ENCODE data around the gene KCMF1. TPM values are rescaled to one million over a fixed set of nuclear protein-coding genes. Genes with fewer than 3 reads are reported as not detected.
"Not testable (repeated sequence)": the region's sequence is repeated elsewhere in the genome, so short reads cannot be mapped to it uniquely, and the experiment has no call there.

The KCMF1 gene
- total and polyA plus RNA-seq, 10 of the 15 experiments (the other 5 are each of a cell fraction or from before 2014, with no cell fraction given): 8.4 to 124 (median 43.0) TPM

GRCh38 chr2:84945838-84946203 lies 25.1 kb upstream of the KCMF1 start:
- peak overlapping the region; percentile 92 for H3K9ac ChIP-seq (ENCODE audit: control insufficient read depth, insufficient read depth, low read length)

More at GRCh38 chr2:84945838-84946203, 25.1 kb upstream of the KCMF1 start:
- H3K4me1 ChIP-seq (ENCODE audit: control insufficient read depth, insufficient read depth, low read length): peaks cover 37% of the 10 kb centered on the region
- ATAC-seq; DNase-seq (ENCODE audit: low read depth, low spot score); H4K20me1 ChIP-seq (ENCODE audit: control insufficient read depth, insufficient read depth); H3K9me3 ChIP-seq (replicated peaks; ENCODE audit: control insufficient read depth, insufficient read depth, low read length); H2AFZ ChIP-seq (ENCODE audit: control insufficient read depth, low read depth, low read length); FAIRE-seq; H3K27me3 ChIP-seq (replicated peaks in 1 of 2; ENCODE audit: control insufficient read depth in 2 of 2, insufficient read depth in 2 of 2, low read length in 1 of 2); BruUV-seq (replicated peaks); H3K36me3 ChIP-seq (ENCODE audit: control insufficient read depth in 2 of 2, insufficient read depth in 2 of 2, low read length in 1 of 2): not testable (repeated sequence)
- intact Hi-C loops (cut with micrococcal nuclease; ENCODE audit: unreplicated experiment): loop anchor here (1.0 kb wide), 2 partner anchors 19 to 24 kb away; no protein-coding TSS in a partner anchor
- peak overlapping the region; percentile 87 for H3K4me2 ChIP-seq (ENCODE audit: control insufficient read depth, insufficient read depth)
- ChIA-PET CTCF (interaction anchor here (0.8 to 11.7 kb wide), 19 partner anchors 8 to 376 kb away, joined by 3 to 275 read pairs (median 7); partner anchors contain the start of gene KCMF1), RAD21 (ENCODE audit: unreplicated experiment) (interaction anchor here (0.9 to 10.8 kb wide), 14 partner anchors 8 to 354 kb away, joined by 3 to 300 read pairs (median 14); partner anchors contain the start of gene KCMF1), SMC1A (ENCODE audit: uncharacterized antibody, unreplicated experiment) (interaction anchor here (0.6 to 22.1 kb wide), 16 partner anchors 9 to 488 kb away, joined by 3 to 378 read pairs (median 10); partner anchors contain the start of gene KCMF1), POLR2A (interaction anchor here (0.5 to 14.1 kb wide), 15 partner anchors 8 to 489 kb away, joined by 3 to 265 read pairs (median 6); partner anchors contain the start of genes KCMF1 and TMSB10)
- in situ Hi-C loops (cut with MboI): loop anchor here (25.0 kb wide), 1 partner anchor 1491 kb away; the partner anchor contains the start of gene KDM3A
- H3K4me3 ChIP-seq: peak overlapping the region; percentile 86
- H3K27ac ChIP-seq (ENCODE audit: control insufficient read depth, insufficient read depth): peak overlapping the region; percentile 100
- TF ChIP-seq ZNF687 (IDR thresholded peaks at IDR 0.05): 0 out of 2 replicates have a peak, but pooled peaks have one; percentile 7
- peaks cover 62% of the 10 kb centered on the region for H3K79me2 ChIP-seq (ENCODE audit: control insufficient read depth, insufficient read depth, low read length)
- WGBS (ENCODE audit: insufficient coverage, insufficient replicate concordance, low lambda C conversion rate, missing lambda C conversion rate): 14% methylated on average over 2 of the region's 3 CpGs
